Measurements from ENCODE around the gene TNFRSF8.

TNFRSF8 gene

DNA sequence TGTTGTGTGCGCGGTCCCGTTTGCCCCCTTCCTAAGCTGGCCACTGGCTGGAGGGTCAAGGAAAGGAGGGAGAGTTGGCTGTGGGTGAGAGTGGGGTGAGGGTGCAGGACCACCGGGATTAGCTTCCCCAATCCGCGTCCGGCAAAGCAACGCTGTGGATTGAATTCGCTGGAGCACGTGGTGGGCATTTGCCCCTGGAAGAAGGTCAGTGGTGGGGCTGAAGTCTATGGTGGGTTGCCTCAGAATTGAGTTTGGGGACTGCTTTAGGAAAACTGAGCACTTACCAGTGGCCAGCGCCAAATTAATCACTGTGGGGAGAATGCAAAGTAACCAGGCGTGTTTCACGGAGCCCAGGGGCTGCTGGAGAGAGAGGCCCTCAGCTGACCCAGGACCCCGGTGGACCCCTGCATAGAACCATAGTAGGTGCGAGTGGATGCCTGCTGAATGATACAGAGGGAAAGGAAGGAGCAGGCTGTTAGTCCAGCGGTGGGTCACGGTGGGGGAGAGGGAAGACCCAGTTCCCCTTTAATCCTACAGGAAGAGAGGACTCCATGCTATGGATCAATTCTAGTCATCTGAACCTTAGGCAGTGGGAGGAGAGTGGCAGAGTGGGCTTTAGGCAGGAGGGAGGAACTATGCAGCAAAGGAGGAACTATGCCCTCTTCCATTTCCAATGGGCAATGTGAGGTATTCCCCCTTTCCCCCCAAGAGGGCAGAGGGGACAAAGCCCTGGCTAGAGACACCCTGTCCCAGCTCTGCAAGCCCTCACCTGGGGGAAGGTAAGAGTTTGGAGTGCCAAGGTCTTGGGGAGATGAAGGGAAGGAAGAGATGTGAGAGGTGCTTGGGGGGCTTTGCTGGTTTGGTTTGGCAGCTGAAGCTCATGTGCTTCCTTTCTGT lies 1.2 kb downstream of the TNFRSF8 start:
- no peak for DNase-seq

DNA sequence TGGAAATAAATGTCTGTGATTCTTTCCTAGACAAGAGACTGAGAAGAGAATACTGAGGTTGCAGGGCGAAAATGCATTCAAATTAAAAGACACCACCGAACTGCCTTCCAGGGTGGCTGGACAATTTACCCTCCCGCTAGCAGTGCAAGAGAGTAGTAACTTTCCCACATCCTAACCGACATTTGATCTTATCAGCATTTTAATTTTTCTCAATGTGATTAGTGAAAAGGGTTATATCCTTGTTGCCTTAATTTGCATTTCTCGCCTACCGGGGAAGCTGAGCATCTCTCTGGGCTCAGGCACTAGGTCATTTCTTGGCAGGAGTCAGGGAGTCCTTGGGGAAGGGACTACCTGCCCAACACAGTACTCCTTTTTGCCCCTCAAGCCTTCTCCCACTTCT lies 2.8 kb downstream of the TNFRSF8 start:
- DNase-seq, result no peak

DNA sequence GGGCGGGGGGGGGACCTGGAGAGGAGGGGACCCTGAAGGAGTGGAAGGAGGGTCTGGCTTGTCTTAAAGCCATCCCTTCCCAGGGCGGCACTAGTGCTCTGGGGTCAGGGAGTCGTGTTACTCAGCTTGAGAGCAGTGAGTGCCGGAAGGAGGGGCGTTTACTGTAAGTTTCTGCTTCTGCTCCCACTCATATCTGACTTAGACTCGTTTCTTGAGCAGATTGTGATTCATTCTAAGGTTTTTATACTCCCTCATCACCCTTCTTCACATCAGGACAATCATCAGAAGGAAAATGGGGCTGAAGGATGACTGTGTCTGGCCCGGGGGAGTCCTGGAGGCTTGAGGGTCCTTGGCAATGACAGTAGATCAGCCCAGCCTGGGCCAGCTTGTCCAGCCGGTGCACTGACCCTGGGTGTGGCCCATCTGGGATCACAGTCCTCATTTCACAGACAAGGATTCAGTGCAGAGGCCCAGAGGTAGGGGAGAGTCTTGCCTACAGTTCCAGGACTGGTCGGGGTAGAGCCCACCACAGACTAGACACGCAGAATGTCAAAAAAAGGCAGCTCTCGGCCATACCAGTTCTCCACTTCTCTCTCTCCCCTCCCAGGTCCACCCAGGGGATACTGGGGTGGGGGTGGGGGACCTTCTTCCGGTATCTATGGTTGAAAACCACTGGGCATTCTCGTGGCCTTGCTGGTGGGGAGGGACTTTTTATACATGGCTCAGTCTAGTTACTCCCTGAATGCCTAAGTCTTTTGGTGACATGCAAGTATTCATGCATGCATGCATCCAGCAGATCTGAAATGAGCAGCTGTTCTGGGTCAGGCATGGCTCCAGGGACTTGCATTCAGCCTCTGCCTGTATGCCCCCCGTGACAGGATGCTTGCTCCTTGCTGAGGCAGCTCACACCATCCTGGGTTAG lies 5.1 kb downstream of the TNFRSF8 start:
- DNase-seq, result no peak

DNA sequence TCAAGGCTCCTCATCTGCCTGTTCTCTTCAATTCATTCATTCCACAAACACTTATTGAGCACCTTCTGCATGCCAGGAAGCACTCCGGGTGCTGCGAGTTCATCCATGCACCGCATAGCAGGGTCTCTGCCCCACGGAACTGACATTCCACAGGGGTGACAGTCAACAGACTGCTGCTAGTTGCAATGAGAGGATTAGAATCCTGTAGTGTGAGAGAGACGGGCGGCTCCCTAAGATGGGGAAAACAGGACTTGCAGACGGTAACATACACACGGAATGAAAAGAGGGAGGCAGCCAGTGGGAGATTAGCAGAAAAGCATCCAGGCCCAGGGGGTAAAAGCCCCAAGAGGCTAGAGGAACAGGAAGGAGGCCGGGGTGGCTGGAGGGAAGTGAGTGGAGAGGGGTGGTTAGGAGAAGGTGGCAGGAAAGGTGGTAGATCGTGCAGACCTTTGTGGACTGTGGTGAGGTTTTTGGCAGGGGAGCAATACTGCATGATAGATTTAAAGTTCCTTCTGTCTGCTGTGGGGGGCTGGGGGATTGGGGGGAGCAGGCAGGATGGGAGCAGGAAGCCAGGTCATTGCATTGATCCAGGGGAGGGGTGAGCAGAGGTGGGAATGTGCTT lies 6.6 kb downstream of the TNFRSF8 start:
- DNase-seq, result no peak

DNA sequence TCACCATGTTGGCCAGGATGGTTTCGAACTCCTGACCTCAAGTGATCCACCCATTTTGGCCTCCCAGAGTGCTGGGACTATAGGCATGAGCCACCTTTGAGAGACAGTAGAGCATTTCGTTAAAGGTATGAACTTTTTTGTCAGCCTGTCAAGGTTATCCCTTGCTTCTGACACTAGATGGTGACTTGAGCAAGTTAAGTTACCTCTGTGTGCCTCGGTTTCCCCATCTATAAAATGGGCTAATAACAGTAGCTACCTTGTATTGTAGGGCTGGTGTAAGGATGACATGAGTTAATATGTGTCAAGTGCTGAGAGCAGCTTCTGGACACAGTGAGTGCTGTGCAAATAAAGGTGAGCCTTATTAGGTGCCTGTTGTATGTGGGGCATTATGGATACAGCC lies 8.8 kb downstream of the TNFRSF8 start:
- DNase-seq, result no peak

DNA sequence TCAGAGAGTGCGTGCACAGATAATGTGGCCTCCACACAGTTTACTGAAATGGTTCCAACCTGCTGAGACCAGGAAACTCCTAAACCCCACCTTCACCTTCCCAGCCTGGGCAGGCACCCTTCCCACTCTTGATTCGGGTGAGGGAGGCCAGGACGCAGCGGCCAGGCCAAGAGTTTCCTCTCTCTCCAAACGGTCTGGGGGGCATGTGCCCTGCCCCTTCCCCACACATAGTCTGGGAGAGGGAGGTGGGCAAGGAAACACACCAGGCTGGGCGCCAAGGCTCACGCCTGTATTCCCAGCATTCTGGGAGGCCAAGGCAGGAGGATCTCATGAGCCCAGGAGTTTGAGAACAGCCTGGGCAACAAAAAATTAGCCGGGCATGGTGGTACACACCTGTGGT lies 9.6 kb downstream of the TNFRSF8 start:
- no peak for DNase-seq

DNA sequence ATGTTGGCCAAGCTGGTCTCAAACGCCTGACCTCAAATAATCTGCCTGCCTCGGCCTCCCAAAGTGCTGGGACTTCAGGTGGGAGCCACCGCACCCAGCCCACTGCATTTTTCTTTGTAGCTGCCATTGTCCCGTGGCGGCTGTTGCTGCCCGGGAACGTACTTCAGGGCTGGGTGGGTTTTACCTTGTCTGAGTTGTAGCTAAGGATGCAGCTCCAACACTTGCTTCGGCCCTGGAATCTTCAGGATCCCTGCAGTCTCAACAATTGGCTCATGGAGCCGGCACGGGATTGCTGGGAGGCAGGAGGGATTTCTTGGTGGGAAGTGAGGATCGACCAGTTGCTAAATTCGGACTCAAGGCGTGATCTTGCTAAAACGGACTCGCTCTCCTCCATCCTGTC lies 10.7 kb downstream of the TNFRSF8 start:
- no peak for DNase-seq

DNA sequence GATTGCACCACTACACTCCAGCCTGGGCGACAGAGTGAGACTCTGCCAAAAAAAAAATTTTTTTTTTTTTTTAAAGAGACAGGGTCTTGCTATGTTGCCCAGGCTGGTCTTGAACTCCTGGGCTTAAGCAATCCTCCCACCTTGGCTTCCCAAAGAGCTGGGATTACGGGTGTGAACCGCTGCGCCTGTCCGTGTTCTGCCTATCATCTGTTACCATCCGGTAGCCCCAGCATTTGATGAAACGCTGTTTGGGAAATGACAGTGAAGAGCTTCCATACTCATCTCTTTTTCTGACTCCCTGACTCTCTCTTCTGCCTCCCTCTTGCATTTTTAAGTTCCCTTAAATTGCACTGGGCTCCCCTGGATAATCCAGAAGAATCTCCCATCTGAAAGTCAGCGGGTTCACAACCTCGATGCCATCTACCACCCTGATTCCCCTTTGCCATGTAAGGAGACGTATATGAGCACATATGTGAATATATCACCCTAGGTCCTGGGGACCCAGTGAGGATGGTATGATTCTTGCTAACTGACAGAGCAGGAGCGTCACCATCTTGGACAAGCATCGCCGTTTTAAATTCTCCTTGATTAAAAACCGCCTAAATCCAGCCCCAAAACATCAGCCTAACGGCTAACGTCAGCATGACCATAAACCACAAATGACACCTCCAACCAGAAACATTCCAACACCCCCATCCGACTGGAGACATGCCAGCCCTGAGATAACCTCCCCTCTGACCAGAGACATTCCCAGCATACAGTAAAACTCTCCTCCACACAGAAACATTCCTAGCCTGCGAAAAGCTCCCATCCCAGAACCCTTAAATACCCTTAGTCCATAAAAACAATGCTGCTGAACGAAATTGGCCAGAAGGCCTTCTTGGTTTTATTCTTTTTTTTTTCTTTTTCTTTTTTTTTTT lies 12.4 kb downstream of the TNFRSF8 start:
- no peak for DNase-seq

DNA sequence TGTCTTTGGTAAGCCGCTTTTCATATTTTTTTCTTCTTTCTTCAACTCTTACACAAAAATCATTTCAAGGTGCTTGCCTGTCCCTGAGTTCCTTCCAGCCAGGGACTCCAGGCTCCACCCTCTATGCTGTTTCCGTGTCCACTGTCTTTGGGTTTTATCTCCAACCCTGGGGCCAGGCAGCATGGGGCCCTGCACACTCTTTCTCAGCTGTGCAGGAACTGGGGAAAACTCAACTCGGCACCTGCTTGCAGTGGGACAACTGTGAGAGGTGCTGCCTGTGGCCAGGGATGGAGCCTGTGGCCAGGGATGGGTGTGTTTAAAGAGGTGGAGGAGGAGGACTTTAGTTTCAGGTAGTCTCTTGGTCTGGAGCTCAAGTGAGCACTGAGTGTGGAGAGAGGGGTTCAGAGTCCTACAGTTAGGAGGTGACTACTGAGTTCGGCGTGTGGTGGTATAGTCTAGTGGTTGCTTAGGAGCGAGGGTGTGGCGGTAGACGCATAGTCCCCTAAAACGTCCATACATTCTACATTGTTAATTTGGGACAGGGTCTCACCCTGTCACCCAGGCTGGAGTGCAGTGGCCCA lies 13.4 kb downstream of the TNFRSF8 start:
- no peak for DNase-seq

DNA sequence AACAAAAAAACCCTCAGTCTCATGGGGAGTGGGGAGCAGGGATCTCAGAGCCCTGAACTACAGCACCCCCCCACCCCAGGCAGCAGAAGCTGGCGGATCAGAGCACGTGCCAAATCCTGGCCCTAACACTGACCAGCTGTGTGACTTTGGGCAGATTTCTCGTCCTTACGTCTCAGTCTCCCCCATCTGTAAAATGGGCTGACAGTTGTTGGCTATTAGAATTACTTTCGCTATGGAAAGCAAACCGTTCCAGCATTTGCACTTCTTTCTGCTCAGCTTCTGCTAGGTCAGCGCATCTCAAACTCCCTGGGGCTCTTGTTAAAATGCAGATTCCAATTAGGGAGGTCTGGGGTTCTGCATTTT lies 15.5 kb downstream of the TNFRSF8 start:
- no peak for DNase-seq

DNA sequence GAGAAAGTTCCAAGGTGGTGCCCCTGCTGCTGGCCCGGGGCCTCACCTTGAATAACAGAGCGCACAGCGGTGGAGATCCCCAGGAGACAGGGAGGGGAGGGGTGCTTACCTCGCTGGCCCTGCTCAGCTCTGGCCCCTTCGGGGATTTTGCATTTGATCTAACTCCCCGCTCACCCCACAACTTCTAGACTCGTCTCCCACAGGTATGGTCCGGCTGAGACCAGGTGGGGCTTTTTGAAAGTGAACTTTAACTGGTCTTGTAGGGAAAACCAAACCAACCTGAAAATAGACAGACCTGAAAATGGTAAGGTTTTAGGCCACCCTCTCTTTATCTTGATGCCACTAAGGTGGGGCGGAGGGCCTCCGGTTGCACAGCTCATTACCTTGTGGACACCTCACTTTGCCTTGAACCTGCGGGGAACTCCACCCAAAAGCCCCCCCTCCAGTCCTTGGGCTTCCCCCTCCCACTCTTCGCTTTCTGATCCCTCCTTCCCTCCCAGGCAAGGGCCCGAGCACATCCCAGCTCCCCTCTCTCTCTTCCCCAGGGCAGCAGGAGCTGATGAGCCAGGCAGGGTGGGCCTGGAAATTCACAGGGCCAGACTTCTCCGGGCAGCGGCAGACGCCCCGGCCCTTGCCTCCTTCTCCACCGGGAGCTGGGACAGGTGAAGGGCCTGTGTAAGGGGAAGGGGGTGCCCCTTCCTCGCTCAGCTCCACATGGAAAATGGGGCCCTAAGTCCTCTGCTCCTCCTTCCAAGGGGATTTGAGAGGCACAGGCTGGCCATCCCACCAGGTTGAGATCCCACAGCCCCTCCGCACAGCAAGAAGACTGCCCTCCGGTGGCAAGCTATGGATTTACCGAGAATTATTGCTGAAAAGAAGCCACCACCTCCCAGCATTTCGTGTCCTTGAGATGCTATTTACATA lies 16.1 kb downstream of the TNFRSF8 start:
- no peak for DNase-seq

DNA sequence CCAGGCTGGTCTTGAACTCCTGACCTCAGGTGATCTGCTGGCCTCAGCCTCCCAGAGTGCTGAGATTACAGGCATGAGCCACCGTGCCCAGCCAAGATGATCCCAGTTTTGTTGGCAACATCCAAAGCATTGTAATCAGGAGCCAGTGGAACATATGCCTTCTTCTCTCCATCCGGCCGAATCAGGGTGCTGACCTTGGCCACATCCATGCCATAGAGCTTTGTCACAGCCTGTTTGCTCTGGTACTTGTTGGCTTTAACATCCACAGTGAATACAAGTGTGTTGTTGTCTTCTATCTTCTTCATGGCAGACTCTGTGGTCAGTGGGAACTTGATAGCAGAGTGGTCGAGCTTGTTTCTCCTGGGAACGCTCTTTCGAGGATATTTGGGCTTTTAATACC lies 17.1 kb downstream of the TNFRSF8 start:
- DNase-seq, result no peak

DNA sequence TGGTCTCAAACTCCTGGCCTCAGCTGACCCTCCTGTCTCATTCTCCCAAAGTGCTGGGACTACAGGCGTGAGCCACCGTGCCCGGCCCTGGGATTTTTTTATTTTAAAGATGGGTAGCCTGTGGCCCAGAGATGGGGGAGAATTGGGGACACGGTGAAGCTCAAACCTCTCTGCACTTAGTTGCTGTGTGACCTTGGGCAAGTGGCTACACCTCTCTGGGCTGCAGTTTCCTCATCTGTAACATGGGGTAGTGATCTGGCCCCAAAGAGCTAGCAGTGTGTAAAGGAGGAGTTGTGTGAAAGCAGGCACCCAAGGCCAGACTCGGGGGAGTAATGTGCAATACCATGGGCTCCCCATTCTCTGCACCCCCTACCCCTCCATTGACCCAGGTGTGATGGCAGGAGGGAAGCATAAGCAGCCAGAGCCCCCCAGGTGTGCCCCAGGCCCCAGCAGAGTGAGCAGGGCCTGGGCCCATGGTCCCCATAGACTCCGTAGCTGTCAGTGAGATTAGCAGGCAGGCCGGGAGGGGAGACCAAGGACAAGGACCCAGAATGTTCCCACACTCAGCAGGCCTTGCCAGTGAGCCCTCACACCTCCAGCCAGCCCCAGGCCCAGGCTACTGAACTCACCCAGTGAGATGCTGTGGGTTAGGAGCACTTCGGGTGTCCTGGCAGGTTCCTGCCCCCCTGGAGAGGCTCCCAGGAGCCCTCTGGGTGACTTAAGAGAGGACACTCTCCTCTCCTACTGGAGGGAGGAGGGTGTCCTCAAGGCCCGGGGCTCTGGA lies 17.9 kb downstream of the TNFRSF8 start:
- DNase-seq, result no peak

DNA sequence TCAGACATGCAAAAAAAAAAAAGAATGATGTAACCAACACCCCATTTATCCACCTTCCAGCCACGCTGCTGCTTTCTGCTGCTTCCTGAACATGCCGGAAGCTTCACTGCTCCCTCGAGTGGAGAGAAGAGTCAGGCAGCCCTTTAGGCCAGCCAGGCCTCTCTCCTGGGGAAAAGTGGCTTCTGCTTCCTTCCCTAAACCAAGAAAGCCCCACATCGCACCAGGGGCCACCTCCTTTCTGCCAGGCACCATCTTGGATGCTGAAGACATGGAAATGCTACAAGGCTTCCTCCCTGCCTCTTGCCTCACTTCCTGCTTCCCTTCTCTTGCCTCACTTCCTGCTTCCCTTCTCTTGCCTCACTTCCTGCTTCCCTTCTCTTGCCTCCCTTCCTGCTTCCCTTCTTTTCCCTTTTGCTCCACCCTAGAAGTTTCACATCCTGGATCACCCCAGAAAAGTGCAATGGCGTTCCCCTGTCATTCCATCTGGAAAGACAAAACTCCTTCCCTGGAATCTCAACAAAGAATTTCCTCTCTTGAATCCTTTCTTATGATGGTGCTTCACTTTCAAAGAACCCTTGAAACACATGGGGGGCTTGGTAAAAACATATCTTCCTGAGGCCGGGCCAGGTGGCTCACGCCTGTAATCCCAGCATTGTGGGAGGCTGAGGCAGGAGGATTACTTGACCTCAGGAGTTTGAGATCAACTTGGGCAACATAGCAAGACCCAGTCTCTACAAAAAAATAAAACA lies 18.7 kb downstream of the TNFRSF8 start:
- no peak for DNase-seq

DNA sequence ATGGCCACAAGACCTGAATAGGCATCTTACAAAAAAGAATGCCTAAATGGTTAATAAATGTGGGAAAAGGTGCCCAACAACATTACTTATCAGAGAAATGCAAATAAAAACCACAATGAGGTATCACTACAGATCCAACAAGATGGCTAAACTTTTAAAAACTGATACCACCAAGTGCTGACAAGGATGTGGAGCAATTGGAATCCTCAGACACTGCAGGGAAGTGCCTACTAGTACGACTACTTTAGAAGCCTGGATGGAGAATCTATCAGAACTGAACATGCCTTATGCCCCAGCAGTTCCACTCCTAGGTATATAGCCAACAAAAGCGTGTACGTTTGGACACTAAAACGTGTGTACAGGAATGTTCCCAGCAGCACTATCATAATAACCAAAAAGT lies 19.9 kb downstream of the TNFRSF8 start:
- no peak for DNase-seq

DNA sequence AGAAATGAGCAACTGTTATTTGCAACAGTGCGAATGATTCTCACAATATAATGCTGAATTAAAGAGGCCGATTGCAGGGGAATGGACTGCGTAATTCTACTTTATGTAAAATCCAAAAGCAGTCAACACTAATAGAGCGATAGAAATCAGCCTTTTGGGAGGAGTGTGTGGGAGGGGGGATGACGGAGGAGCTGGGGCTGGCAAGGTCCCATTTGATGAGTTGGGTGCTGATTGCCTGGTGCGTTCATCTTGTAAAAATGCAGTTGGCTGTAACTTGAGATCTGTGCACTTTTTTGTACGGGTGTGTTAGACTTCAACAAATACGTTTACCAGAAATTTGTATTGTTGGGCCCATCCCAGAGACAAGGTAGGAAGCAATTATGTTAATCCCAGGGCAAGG lies 20.7 kb downstream of the TNFRSF8 start:
- no peak for DNase-seq

DNA sequence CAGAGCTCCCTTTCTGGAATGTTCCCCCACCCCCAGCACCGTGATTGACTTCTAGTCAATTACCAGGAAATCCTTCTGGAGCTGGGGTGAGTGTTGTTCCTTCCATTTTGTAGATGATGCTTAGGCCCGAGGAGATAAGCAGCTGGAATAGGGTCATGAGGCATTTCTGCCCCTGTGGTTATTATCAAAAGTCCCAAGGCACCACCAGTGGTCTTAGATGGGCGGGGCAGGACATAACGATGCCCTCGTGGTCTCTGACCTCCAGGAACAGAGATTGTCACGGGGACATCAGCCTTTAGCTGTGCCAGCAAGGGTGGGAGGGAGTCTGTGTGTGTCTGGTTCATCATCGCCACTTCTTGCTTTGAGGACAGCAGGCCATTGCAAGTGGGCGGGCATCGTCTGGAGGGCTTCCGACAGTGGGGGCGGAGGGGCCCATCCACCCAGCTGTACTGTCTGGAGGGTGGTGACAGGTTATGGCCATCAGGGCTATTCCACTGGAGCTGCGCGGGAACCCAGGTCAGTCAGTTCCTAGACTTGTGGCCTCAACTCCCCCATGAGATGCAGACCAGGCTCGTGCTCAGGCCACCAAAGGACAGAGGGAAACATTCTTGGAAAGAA lies 22.6 kb downstream of the TNFRSF8 start:
- no peak for DNase-seq

DNA sequence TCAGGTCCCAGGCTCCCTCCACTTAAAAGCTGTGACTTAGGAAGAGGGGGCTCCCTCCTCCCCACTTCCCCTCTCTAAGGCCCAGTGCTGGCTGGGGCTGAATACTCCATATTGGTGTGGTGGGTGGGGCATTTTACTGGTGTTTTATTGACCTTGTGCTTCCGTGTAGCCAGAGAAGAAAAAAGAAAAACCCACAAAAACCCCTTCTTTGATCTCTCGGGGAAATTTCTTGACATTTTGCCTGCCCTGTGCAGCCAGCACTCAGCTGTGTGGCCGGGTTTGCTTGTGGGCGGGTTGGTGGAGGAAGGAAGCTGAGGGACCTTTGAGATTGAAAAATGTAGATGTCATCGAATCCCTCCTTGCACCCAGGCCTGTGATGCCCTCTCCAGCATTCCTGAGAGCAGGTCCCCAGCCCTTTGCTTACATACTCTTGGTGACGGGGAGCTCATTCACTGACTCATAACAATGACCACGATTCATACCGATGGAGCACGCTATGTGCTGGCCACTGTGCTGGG lies 24.8 kb downstream of the TNFRSF8 start:
- DNase-seq, result no peak

DNA sequence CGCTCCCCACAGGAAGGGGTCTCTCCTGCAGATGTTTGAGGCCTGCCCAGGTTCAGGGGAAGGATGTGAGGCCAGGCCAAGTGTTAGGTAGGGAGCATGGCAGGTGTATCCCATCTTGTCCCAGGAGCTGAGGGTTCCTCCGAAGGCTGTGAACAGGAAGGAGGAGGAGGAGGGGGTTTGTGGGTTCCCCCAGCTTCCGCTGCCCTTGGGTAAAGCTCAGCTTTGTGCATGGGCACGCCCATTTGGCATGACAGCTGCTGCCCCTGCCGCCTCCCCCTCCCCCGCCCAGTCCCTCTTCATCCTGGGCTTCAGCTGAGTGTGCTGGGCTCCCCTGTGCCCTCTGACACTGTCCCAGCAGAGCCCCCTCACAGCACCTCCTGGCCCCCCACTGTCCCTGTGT lies 25.5 kb downstream of the TNFRSF8 start:
- DNase-seq, result no peak

All from NCI-H1436 treated with DMSO at 0.1 percent for 48 hours (cell line).